K562 (cell line): Measurements from ENCODE around the gene TNK2. TPM values are rescaled to one million over a fixed set of nuclear protein-coding genes. Genes with fewer than 3 reads are reported as not detected.

ENCODE experiments used
- DEAF1 ChIP-seq: fragments of 450-650 bp; formaldehyde crosslinking; IDR thresholded peaks from 2 replicates; pipeline ENCODE4 v1.4.0; 2020; ENCODE audit warnings: mild to moderate bottlenecking, moderate library complexity
- ELK3 ChIP-seq: fragments of 450-650 bp; formaldehyde crosslinking; IDR thresholded peaks from 2 replicates; pipeline ENCODE4 v1.4.0; 2020; ENCODE audit warnings: mild to moderate bottlenecking
- HNRNPH1 ChIP-seq: fragments of 200-400 bp; formaldehyde crosslinking; optimal IDR thresholded peaks from 2 replicates; pipeline ENCODE3; 2017; ENCODE audit warnings: low read depth, mild to moderate bottlenecking, low read length, moderate library complexity
- HOXB6 ChIP-seq: fragments of 250-450 bp; sonication (Bioruptor Pico); IDR thresholded peaks from 2 replicates; pipeline ENCODE4 v1.5.1; 2022; ENCODE audit warnings: mild to moderate bottlenecking, borderline replicate concordance
- KLF13 ChIP-seq: fragments of 450-650 bp; IDR thresholded peaks from 2 replicates; pipeline ENCODE4 v1.6.1; 2016; ENCODE audit warnings: missing genetic modification characterization, low read depth, mild to moderate bottlenecking, missing compliant biosample characterization, moderate library complexity, borderline replicate concordance
- MAX ChIP-seq: sonication (generic); formaldehyde crosslinking; IDR thresholded peaks from 2 replicates; pipeline ENCODE4 v1.9.0; 2022; ENCODE audit warnings: mild to moderate bottlenecking, missing genetic modification reagents
- MEF2A ChIP-seq: IDR thresholded peaks from 2 replicates; pipeline ENCODE4 v1.6.1; 2011; ENCODE audit warnings: low read depth, mild to moderate bottlenecking, low read length, moderate library complexity; ENCODE audit not compliant: control insufficient read depth
- NFIC ChIP-seq: fragments of 450-650 bp; IDR thresholded peaks from 2 replicates; pipeline ENCODE4 v1.6.1; 2017; ENCODE audit warnings: mild to moderate bottlenecking, inconsistent platforms
- SMC3 ChIP-seq: conservative IDR thresholded peaks from 2 replicates; pipeline ENCODE4 v1.6.1; 2011; ENCODE audit warnings: low read depth, low read length, improper control_type of control experiment; ENCODE audit not compliant: insufficient read depth
- TCF7L2 ChIP-seq: fragments of 150-350 bp; IDR thresholded peaks from 2 replicates; pipeline ENCODE4 v1.6.1; 2016; ENCODE audit warnings: low read depth, mild to moderate bottlenecking, low read length, moderate library complexity
- TFAP4 ChIP-seq: sonication (generic); formaldehyde crosslinking; IDR thresholded peaks from 2 replicates; pipeline ENCODE4 v1.8.0; 2022; ENCODE audit warnings: missing genetic modification reagents, mild to moderate bottlenecking, moderate library complexity, borderline replicate concordance
- THRB ChIP-seq: fragments of 450-650 bp; formaldehyde crosslinking; conservative IDR thresholded peaks from 2 replicates; pipeline ENCODE4 v1.4.0; 2022; ENCODE audit warnings: mild to moderate bottlenecking, missing genetic modification characterization
- XRCC5 ChIP-seq: fragments of 200-400 bp; formaldehyde crosslinking; IDR thresholded peaks from 2 replicates; pipeline ENCODE4 v1.6.1; 2017; ENCODE audit warnings: low read depth, mild to moderate bottlenecking, low read length
- ZFX ChIP-seq: sonication (generic); formaldehyde crosslinking; IDR thresholded peaks from 2 replicates; pipeline ENCODE4 v1.8.0; 2022; ENCODE audit warnings: mild to moderate bottlenecking, missing genetic modification reagents, moderate library complexity
- ZNF165 ChIP-seq: fragments of 250-450 bp; sonication (Bioruptor Pico); IDR thresholded peaks from 2 replicates; pipeline ENCODE4 v1.4.0; 2020; ENCODE audit warnings: borderline replicate concordance
- ZNF232 ChIP-seq: sonication (generic); formaldehyde crosslinking; IDR thresholded peaks from 2 replicates; pipeline ENCODE4 v1.8.0; 2022; ENCODE audit warnings: mild to moderate bottlenecking, missing genetic modification reagents
- polyA plus RNA-seq, 8 experiments: library from polyadenylated mRNA; depleted of rRNA in 4 of 8; stranded (reverse) in 5 of 8; unstranded in 3 of 8; fragments of >200 nt; fragmentation: Nextera tagmentation in 2 of 8; fragmentation: Illumina TruSeq in 1 of 8; extraction: Ambion mirVana in 2 of 8; extraction: Trizol in 1 of 8; gene quantifications; 2 replicates each; pipeline versions ENCODE4 v1.2.1 to v1.2.3, GENCODE V29; 2011 to 2014; ENCODE audit warnings: inconsistent platforms in 1 of 8, missing spikeins in 1 of 8
- total RNA-seq, 7 experiments: library from RNA; depleted of rRNA in 6 of 7; stranded (reverse); fragments of >200 nt in 6 of 7; fragmentation: Illumina TruSeq in 2 of 7; extraction: Trizol in 2 of 7; gene quantifications; 2 replicates each; pipeline versions ENCODE4 v1.2.1 to v1.2.3, GENCODE V29; 2011 to 2021; ENCODE audit warnings: low replicate concordance in 1 of 7

Gene TNK2
- total and polyA plus RNA-seq, 9 of the 15 experiments (the other 6 are each of a cell fraction or from before 2014, with no cell fraction given) = 0.03 to 33.8 (median 6.5) TPM

- TF ChIP-seq ELK3 (CRISPR knock-in tag) = no peak
- TF ChIP-seq ZNF165 (CRISPR knock-in tag) = no peak
- TF ChIP-seq TCF7L2 = no peak
- TF ChIP-seq ZFX (CRISPR knock-in tag) = peak; percentile 43; the same call in 1 of the 2 replicates
- TF ChIP-seq MAX (CRISPR knock-in tag) = peak; percentile 69
- TF ChIP-seq KLF13 (tag) = no peak
- no peak for TF ChIP-seq ZNF232 (CRISPR knock-in tag)
- no peak for TF ChIP-seq NFIC
- TF ChIP-seq HNRNPH1 = no peak
- no peak for TF ChIP-seq DEAF1 (CRISPR knock-in tag)
- no peak for TF ChIP-seq TFAP4 (CRISPR knock-in tag)
- no peak for TF ChIP-seq SMC3
- no peak for TF ChIP-seq HOXB6 (CRISPR knock-in tag)
- no peak for TF ChIP-seq THRB (CRISPR knock-in tag)
- no peak for TF ChIP-seq MEF2A
- TF ChIP-seq XRCC5 = no peak
- TF ChIP-seq, all 486 proteins: peak for 21
Observed at GRCh38 chr3:195823999-195824398, 84.4 kb downstream of the TNK2 start (continued).
